SH-SY5Y (cell line): ENCODE results near the gene DYTN.

Experiments
- GATA2 ChIP-seq: IDR thresholded peaks from 2 replicates; pipeline ENCODE4 v1.6.1; 2011; ENCODE audit warnings: mild to moderate bottlenecking, low read depth, low read length
- GATA3 ChIP-seq: IDR thresholded peaks from 2 replicates; pipeline ENCODE4 v1.6.1; 2011; ENCODE audit warnings: low read depth, mild to moderate bottlenecking, low read length, moderate library complexity

DNA sequence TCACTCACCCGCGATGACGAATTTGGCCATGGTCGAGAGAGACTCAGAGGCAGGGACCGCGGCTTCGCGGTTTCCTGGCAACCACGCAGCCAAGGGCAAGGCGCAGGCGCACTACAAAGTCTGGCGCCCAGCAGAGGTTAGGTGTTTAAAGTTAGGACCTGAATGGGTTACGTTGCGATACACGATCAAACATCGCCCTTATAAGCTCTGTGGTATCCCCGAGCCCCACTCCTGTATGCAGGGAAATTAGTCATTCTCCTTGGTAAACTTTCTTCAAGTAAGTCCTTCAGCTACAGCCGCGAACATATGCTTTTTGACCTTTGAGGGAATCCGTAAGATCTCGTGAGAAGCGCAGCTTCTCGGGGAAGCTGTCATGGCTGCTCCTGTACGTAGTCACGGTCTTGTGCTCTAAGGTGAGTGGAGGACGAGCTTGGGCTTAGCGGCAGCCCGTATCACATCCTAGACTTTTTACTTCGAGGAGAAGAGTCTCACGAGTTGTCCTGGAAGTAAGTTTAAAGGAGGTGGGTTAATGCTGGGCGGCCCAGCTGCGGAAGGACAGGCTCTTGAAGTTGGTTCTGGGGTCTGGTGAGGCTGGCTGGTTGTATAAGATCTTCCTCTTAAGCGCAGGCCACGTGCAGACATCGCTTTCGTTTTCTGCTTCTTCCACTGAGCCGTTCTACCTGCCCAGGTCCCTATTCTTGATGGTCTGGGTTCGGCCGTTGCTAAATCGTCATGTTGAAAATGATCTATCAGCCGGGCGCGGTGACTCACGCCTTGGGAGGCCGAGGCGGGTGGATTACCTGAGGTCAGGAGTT is 47.3 kb upstream of the DYTN start, which contains the start of the genes FASTKD2 and MDH1B:
- no peak for TF ChIP-seq GATA3
- no peak for TF ChIP-seq GATA2
